Measurements from ENCODE around the gene STARD13.

The STARD13 gene

GRCh38 chr13:33212396-33212795, 73.2 kb downstream of the STARD13 start:
- in situ Hi-C loops (cut with HindIII; ENCODE audit: low pct_ligation_motif_present, low sequenced_read_pairs): no loop called here
- TF ChIP-seq, protein P1, sequence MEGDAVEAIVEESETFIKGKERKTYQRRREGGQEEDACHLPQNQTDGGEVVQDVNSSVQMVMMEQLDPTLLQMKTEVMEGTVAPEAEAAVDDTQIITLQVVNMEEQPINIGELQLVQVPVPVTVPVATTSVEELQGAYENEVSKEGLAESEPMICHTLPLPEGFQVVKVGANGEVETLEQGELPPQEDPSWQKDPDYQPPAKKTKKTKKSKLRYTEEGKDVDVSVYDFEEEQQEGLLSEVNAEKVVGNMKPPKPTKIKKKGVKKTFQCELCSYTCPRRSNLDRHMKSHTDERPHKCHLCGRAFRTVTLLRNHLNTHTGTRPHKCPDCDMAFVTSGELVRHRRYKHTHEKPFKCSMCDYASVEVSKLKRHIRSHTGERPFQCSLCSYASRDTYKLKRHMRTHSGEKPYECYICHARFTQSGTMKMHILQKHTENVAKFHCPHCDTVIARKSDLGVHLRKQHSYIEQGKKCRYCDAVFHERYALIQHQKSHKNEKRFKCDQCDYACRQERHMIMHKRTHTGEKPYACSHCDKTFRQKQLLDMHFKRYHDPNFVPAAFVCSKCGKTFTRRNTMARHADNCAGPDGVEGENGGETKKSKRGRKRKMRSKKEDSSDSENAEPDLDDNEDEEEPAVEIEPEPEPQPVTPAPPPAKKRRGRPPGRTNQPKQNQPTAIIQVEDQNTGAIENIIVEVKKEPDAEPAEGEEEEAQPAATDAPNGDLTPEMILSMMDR (IDR thresholded peaks at IDR 0.05; ENCODE audit: low read depth, low read length, missing control alignments): no peak
- no peaks in the 10 kb centered on the region for H3K27me3 ChIP-seq (replicated peaks)
- H3K4me3 ChIP-seq (ENCODE audit: low read depth, low read length): no peak overlapping the region
- no peaks in the 10 kb centered on the region for H3K36me3 ChIP-seq (replicated peaks)
- DNase-seq: no peak
- no peak overlapping the region for H3K27ac ChIP-seq

- Histone ChIP-seq H3K27ac (no peak overlapping the region), H3K27me3 (replicated peaks) (no peaks in the 10 kb centered on the region), H3K4me3 (ENCODE audit: low read depth, low read length) (no peak overlapping the region), H3K36me3 (replicated peaks) (peaks cover 3% of the 10 kb centered on the region)
- DNase-seq: no peak
- TF ChIP-seq, protein P1 (IDR thresholded peaks at IDR 0.05; ENCODE audit: low read depth, low read length, missing control alignments): no peak
- in situ Hi-C loops (cut with HindIII; ENCODE audit: low pct_ligation_motif_present, low sequenced_read_pairs): no loop called here
These were observed 75.5 kb downstream of the STARD13 start for GRCh38 chr13:33210090-33210489.

DNA sequence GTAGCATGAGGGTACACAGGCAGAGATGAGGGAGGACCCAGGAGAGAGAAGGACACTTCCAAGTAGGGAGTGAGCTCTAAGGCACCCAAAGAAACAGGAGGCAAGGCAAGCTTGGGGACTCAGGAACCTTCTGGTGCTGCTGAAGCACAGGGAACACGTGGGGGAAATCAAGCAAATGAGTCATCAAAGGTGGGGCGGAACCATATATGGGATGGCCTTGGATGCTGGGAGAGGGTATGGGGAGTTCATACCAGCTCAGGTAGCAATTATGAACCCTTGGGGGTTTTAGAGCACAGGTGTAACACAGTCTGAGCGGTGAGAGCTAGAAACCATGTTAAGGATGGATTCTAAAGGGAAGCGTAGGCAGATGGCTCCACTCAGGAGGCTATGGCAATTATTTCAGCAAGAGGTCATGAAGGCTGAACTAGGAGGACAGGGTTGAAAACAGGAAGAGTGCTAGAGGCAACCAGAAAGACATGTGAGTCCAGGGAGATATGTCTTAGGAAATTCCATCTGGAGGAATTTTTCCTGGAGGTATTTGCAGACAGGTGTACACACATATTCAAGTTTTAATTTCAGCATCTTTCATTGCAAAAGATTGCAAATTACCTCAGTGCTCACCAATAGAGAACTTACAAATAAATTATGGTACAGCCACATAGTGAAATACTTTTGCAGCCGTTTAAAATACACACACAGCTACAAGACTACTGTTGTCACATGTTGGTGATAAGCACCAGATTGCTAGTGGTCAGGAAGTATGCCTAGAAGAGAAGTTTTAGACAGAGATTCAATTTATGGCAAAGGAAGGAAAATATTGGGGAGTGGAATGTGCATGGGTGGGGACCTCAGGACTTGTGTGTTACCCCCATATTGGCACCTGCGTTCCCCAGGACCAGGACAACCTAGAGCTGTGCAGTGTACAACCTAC, 77.0 kb downstream of the STARD13 start:
- no peak for DNase-seq
- H3K4me3 ChIP-seq (ENCODE audit: low read depth, low read length): no peak overlapping the region

DNA sequence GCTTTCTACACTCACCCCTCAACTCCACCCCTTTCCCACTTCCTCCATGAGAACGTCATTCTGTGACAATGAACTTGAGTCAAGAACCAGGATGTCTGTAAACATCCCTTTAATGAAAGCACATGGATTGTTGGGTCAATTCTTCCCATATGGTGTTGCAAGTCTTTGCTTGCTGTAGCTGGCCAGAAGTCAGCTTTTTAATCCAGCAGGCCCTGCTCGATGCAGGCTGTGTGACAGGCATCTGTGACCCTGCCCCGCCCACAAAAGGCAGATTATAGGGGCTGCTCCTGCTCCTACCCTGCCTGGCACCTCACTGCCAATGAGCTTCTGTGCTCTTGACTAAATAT, 78.0 kb downstream of the STARD13 start:
- Histone ChIP-seq H3K27ac (peak overlapping the region; percentile 94), H3K4me3 (ENCODE audit: low read depth, low read length) (no peak overlapping the region), H3K27me3 (replicated peaks) (no peaks in the 10 kb centered on the region), H3K36me3 (replicated peaks) (peaks cover 3% of the 10 kb centered on the region)
- DNase-seq: no peak
- TF ChIP-seq, protein P1 (IDR thresholded peaks at IDR 0.05; ENCODE audit: low read depth, low read length, missing control alignments): no peak
- in situ Hi-C loops (cut with HindIII; ENCODE audit: low pct_ligation_motif_present, low sequenced_read_pairs): no loop called here

More for the DNA sequence above, 77.0 kb downstream of the STARD13 start:
- TF ChIP-seq, protein P1 (IDR thresholded peaks at IDR 0.05; ENCODE audit: low read depth, low read length, missing control alignments): no peak
- Histone ChIP-seq H3K27ac (peak overlapping the region; percentile 94), H3K27me3 (replicated peaks) (no peaks in the 10 kb centered on the region), H3K36me3 (replicated peaks) (peaks cover 3% of the 10 kb centered on the region)
- in situ Hi-C loops (cut with HindIII; ENCODE audit: low pct_ligation_motif_present, low sequenced_read_pairs): no loop called here

- TF ChIP-seq, protein P1 (IDR thresholded peaks at IDR 0.05; ENCODE audit: low read depth, low read length, missing control alignments): no peak
- H3K27ac ChIP-seq: peak overlapping the region; percentile 94
- no peak for DNase-seq
- in situ Hi-C loops (cut with HindIII; ENCODE audit: low pct_ligation_motif_present, low sequenced_read_pairs): no loop called here
- no peak overlapping the region for H3K4me3 ChIP-seq (ENCODE audit: low read depth, low read length)
- H3K36me3 ChIP-seq (replicated peaks): peaks cover 5% of the 10 kb centered on the region
- H3K27me3 ChIP-seq (replicated peaks): no peaks in the 10 kb centered on the region
These were observed 78.5 kb downstream of the STARD13 start for GRCh38 chr13:33206945-33207614.
